Heart left ventricle (tissue), 13 donors: ENCODE results near the gene NDUFA6.

Experiments used
- CTCF ChIP-seq, 12 donors: fragments of 200-600 bp; sonication (generic) in 4 of 12; IDR thresholded peaks; one replicate each; pipeline versions ENCODE4 v1.5.0 to v1.8.0; 2018 to 2022; ENCODE audit warnings: antibody characterized with exemption in 12 of 12, mild to moderate bottlenecking in 5 of 12
- POLR2A ChIP-seq, 2 donors: fragments of 450-650 bp; IDR thresholded peaks; one replicate each; pipeline ENCODE4 v1.6.1; 2017; ENCODE audit warnings: antibody characterized with exemption in 2 of 2, mild to moderate bottlenecking in 2 of 2, moderate library complexity in 2 of 2
- donor health status: ischemic (EF 13 %, LVEDD 7.1; RV severe dilation, severe dysfunction).
- donor health status: DM: no; HTN: yes; CAD: no.
- donor health status: DM: no; HTN: no; CAD: no.
- donor health status: ischemic (EF 25% LVEDD 6.9; RV normal size, moderate dysfunction).
- donor health status: ischemic (EF 25% LVEDD 5.7; RV mildly dilated, moderate dysfunction).
- donor health status: ischemic (EF 35%, LVEDD 5.7; RV mildly dilated, moderate dysfunction).
- donor health status: nonischemic (EF 11% LVEDD 7.7; RV severe dilation, severe dysfunction).
- donor health status: DM: yes; HTN: yes; CAD: no.
- donor health status: PGD.
- donor health status: ischemic (EF 29% LVEDD 5.4; RV normal size, mild dysfunction).
- donor health status: nonischemic (EF 23%, LVEDD 6.1; RV moderate dilation, normal function).

- TF ChIP-seq POLR2A (IDR thresholded peaks at IDR 0.05) = no peak
- TF ChIP-seq CTCF (IDR thresholded peaks at IDR 0.05) = no peak
Observed at GRCh38 chr22:42083119-42083518, 7.5 kb downstream of the NDUFA6 start.
